Activated T-cell treated with anti-CD3 and anti-CD28 coated beads, Interleukin-2, amount 50 U/mL, for 72 hours (primary cell): ENCODE data around the gene DDOST. TPM values are rescaled to one million over a fixed set of nuclear protein-coding genes. Genes with fewer than 3 reads are reported as not detected.

Experiments
- ATAC-seq, 2 donors: fragments of 150-1000 bp; cut with Tn5 transposase; replicated peaks in 1 of 2; 2 replicates each; pipeline ENCODE4 v1.10.0; 2021; ENCODE audit warnings: moderate library complexity in 2 of 2, mild to moderate bottlenecking in 1 of 2
- DNase-seq, 2 donors: peaks; one replicate each; pipeline ENCODE4 v3.0.0; 2021 to 2022; ENCODE audit warnings: mixed read lengths in 1 of 2
- H3K27ac Mint-ChIP-seq: one replicate; pipeline ENCODE4 v1.8.0; 2022; ENCODE audit warnings: mild to moderate bottlenecking, moderate library complexity, mixed read lengths
- H3K27me3 Mint-ChIP-seq: one replicate; pipeline ENCODE4 v1.8.0; 2022; ENCODE audit warnings: low read depth, mixed read lengths
- H3K36me3 Mint-ChIP-seq, 2 donors: one replicate each; pipeline ENCODE4 v1.8.0; 2022; ENCODE audit warnings: mixed read lengths in 2 of 2, mild to moderate bottlenecking in 1 of 2; ENCODE audit not compliant: insufficient read depth in 2 of 2
- H3K4me1 Mint-ChIP-seq: one replicate; pipeline ENCODE4 v1.8.0; 2022; ENCODE audit warnings: low read depth, mixed read lengths
- H3K4me3 Mint-ChIP-seq, 2 donors: one replicate each; pipeline ENCODE4 v1.8.0; 2022; ENCODE audit warnings: mild to moderate bottlenecking in 2 of 2, mixed read lengths in 2 of 2, moderate library complexity in 2 of 2
- H3K9me3 Mint-ChIP-seq, 2 donors: one replicate each; pipeline ENCODE4 v1.8.0; 2022; ENCODE audit warnings: mixed read lengths in 2 of 2
- total RNA-seq, 2 donors: library from RNA; stranded (reverse); gene quantifications; one replicate each; pipeline ENCODE4 v1.2.3, GENCODE V29; 2022

DDOST gene
- 100 to 1,000 TPM; 159 to 175 TPM for total RNA-seq

- peak; percentile 96 to 97 for ATAC-seq
- H3K27ac Mint-ChIP-seq: peak within 1 kb of the TSS; percentile 86
- peaks cover 51% of the 10 kb centered on the region for H3K4me1 Mint-ChIP-seq
- H3K9me3 Mint-ChIP-seq: no peaks in the 10 kb centered on the region
- H3K4me3 Mint-ChIP-seq: peak within 1 kb of the TSS; percentile 88 to 99
- no peaks in the 10 kb centered on the region for H3K27me3 Mint-ChIP-seq
- peaks cover 11 to 13% of the 10 kb centered on the region in 2 donors for H3K36me3 Mint-ChIP-seq
- DNase-seq: peak; percentile 97
Measured at GRCh38 chr1:20661207-20662109, at the start of gene DDOST. Gene DDOST, minus strand, starts transcription at chr1:20661369. Its CDS starts 19 bp downstream, at chr1:20661350.

DNA sequence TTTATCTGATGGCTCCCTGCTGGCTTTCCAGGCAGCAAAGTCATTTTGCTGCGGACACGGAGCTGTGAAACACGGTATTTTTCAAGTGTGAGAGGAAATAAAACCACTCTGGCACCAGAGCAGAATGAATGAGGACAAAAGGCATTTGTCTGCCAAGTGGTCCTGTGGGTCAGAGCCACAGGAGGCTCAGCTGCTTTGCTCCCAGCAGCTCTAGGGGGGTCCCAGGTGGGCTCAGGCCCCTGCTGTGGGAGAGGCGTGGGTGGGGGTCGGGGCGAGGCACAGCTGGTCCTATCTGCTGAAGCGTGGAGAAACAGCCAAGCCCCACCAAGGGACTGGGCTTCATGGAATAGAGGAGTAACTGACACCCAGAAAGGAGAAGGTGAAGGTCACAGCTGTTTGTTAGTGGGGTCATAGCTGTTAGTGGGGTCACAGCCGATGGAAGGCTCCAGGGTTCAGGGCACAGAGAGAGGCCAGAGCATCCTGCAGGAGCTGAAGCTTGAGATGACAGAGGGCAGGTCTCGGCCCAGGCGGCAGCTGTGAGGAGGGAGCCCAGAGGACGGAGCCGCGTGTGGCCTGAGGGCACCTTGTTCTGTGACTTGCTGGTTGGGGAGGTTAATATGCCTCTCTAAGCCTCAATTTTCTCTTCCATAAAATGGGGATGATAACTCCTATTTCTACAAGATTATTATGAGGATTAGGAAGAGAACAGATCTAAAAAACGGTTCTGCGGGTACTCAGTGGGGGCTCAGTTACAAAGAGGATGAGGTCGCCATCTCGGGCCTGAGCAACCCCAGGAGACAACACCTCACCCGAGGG, 49.5 kb upstream of the DDOST start:
- Mint-ChIP-seq H3K36me3 (no peaks in the 10 kb centered on the region), H3K4me3 (no peak overlapping the region), H3K4me1 (no peaks in the 10 kb centered on the region), H3K27ac (no peak overlapping the region), H3K27me3 (peaks cover 4% of the 10 kb centered on the region), H3K9me3 (no peaks in the 10 kb centered on the region)
- no peak for DNase-seq
- ATAC-seq: no peak

- H3K27me3 Mint-ChIP-seq: no peaks in the 10 kb centered on the region
- no peak overlapping the region for H3K27ac Mint-ChIP-seq
- H3K9me3 Mint-ChIP-seq: no peaks in the 10 kb centered on the region
Measured at GRCh38 chr1:20709868-20710267, 48.7 kb upstream of the DDOST start.

GRCh38 chr1:20708891-20709290, 47.7 kb upstream of the DDOST start:
- no peak for DNase-seq
- H3K36me3 Mint-ChIP-seq: no peaks in the 10 kb centered on the region
- H3K27ac Mint-ChIP-seq: no peak overlapping the region

More at GRCh38 chr1:20709868-20710267, 48.7 kb upstream of the DDOST start:
- no peaks in the 10 kb centered on the region for H3K4me1 Mint-ChIP-seq
- no peak for ATAC-seq
- no peak for DNase-seq
- H3K4me3 Mint-ChIP-seq: no peak overlapping the region
- H3K36me3 Mint-ChIP-seq: no peaks in the 10 kb centered on the region

GRCh38 chr1:20708057-20708456, 46.9 kb upstream of the DDOST start:
- Mint-ChIP-seq H3K36me3 (no peaks in the 10 kb centered on the region), H3K9me3 (no peaks in the 10 kb centered on the region), H3K4me1 (no peaks in the 10 kb centered on the region), H3K27me3 (peaks cover 1% of the 10 kb centered on the region), H3K4me3 (no peak overlapping the region), H3K27ac (no peak overlapping the region)
- ATAC-seq (no peak), DNase-seq (no peak)

More at GRCh38 chr1:20708891-20709290, 47.7 kb upstream of the DDOST start:
- Mint-ChIP-seq H3K9me3 (no peaks in the 10 kb centered on the region), H3K4me3 (no peak overlapping the region), H3K4me1 (no peaks in the 10 kb centered on the region), H3K27me3 (no peaks in the 10 kb centered on the region)
- ATAC-seq: no peak

GRCh38 chr1:20706841-20707240, 45.7 kb upstream of the DDOST start:
- no peaks in the 10 kb centered on the region for H3K4me1 Mint-ChIP-seq
- H3K4me3 Mint-ChIP-seq: no peak overlapping the region
- no peaks in the 10 kb centered on the region for H3K36me3 Mint-ChIP-seq
- H3K27me3 Mint-ChIP-seq: peaks cover 7% of the 10 kb centered on the region
- ATAC-seq (no peak), DNase-seq (no peak)
- no peaks in the 10 kb centered on the region for H3K9me3 Mint-ChIP-seq
- no peak overlapping the region for H3K27ac Mint-ChIP-seq

GRCh38 chr1:20705203-20705755, 44.1 kb upstream of the DDOST start:
- H3K9me3 Mint-ChIP-seq: no peaks in the 10 kb centered on the region
- ATAC-seq (no peak), DNase-seq (no peak)
- H3K4me1 Mint-ChIP-seq: no peaks in the 10 kb centered on the region
- no peak overlapping the region for H3K4me3 Mint-ChIP-seq
- H3K27me3 Mint-ChIP-seq: peaks cover 7% of the 10 kb centered on the region
- no peak overlapping the region for H3K27ac Mint-ChIP-seq
- no peaks in the 10 kb centered on the region for H3K36me3 Mint-ChIP-seq

- Mint-ChIP-seq H3K4me3 (no peak overlapping the region), H3K27ac (no peak overlapping the region), H3K9me3 (no peaks in the 10 kb centered on the region), H3K36me3 (no peaks in the 10 kb centered on the region), H3K27me3 (peaks cover 7% of the 10 kb centered on the region), H3K4me1 (no peaks in the 10 kb centered on the region)
- no peak for ATAC-seq
- DNase-seq: no peak
Measured at GRCh38 chr1:20704390-20705202, 43.4 kb upstream of the DDOST start.

DNA sequence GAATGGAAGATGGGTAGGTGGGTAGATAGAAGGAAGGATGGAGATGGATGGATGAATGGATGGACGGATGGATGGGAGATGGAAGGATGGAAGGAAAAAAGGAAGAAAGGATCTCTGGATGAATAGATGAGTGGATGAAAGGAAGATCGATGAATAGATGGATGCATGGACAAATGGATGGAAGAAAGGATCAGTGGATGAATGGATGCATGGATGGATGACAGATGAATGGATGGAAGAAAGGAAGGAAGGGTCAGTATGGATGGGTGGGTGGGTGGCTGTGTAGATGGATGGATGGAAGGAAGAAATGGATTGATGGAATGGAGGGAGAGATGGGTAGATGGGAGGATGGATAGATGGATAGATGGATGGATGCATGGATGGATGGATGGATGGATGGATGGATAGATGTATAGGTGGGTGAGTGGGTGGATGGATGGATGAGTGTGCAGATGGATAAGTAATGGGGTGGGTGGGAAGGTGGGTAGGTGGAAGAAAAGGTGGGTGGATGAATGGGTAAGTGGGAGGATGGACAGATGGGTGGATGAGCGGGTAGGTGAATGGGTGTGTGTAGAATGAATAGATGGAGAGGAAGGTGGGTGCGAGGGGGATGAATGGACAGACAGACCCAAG, 42.1 kb upstream of the DDOST start:
- H3K27me3 Mint-ChIP-seq: peaks cover 7% of the 10 kb centered on the region
- no peak for ATAC-seq
- no peak for DNase-seq
- no peaks in the 10 kb centered on the region for H3K9me3 Mint-ChIP-seq
- no peaks in the 10 kb centered on the region for H3K36me3 Mint-ChIP-seq
- H3K4me1 Mint-ChIP-seq: no peaks in the 10 kb centered on the region
- no peak overlapping the region for H3K27ac Mint-ChIP-seq
- no peak overlapping the region for H3K4me3 Mint-ChIP-seq

- Mint-ChIP-seq H3K36me3 (no peaks in the 10 kb centered on the region), H3K9me3 (no peaks in the 10 kb centered on the region), H3K27ac (no peak overlapping the region), H3K4me1 (no peaks in the 10 kb centered on the region), H3K27me3 (peaks cover 7% of the 10 kb centered on the region), H3K4me3 (no peak overlapping the region)
- DNase-seq: no peak
- no peak for ATAC-seq
Measured at GRCh38 chr1:20702416-20702815, 41.2 kb upstream of the DDOST start.

- H3K4me1 Mint-ChIP-seq: peaks cover 4% of the 10 kb centered on the region
- peaks cover 7% of the 10 kb centered on the region for H3K27me3 Mint-ChIP-seq
- no peak overlapping the region for H3K4me3 Mint-ChIP-seq
- H3K36me3 Mint-ChIP-seq: no peaks in the 10 kb centered on the region
- no peak for DNase-seq
- no peak overlapping the region for H3K27ac Mint-ChIP-seq
- no peaks in the 10 kb centered on the region for H3K9me3 Mint-ChIP-seq
- no peak for ATAC-seq
Measured at GRCh38 chr1:20701847-20702246, 40.7 kb upstream of the DDOST start.

- Mint-ChIP-seq H3K4me1 (peaks cover 8% of the 10 kb centered on the region), H3K4me3 (no peak overlapping the region), H3K27me3 (peaks cover 7% of the 10 kb centered on the region), H3K9me3 (no peaks in the 10 kb centered on the region), H3K36me3 (no peaks in the 10 kb centered on the region), H3K27ac (no peak overlapping the region)
- no peak for ATAC-seq
- no peak for DNase-seq
Measured at GRCh38 chr1:20701446-20701845, 40.3 kb upstream of the DDOST start.
